Measurements from ENCODE around the gene PRPF8.

The PRPF8 gene

GRCh38 chr17:1624650-1625049, 60.0 kb downstream of the PRPF8 start:
- DNase-seq = no peak

DNA sequence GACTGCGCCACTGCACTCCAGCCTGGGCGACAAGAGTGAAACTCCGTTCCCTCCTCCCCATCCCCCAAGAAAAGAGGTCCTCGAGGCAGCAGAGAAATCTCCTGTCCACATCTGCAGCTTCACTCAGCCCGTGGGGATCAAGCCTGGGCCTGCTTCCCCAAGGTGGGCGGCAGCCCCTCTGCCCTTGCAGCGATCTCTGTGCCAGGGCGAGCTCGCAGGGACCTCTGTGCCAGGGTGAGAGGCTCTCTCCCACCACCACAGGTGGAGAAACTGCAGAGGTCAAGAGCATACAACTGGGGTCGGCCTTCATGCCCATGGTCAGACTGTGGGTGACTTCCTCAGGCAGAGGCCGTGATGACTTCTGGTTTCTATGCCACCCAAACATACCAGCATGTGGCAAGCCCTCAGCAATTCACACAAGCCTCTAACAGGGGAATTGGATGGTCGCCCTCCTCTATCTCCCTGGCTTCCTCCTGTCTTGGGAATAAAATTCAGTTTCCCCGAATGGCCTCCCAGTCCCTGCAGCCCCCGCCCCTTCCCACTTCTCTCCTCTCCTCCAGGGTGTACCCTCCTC, 61.5 kb downstream of the PRPF8 start:
- no peak for DNase-seq

DNA sequence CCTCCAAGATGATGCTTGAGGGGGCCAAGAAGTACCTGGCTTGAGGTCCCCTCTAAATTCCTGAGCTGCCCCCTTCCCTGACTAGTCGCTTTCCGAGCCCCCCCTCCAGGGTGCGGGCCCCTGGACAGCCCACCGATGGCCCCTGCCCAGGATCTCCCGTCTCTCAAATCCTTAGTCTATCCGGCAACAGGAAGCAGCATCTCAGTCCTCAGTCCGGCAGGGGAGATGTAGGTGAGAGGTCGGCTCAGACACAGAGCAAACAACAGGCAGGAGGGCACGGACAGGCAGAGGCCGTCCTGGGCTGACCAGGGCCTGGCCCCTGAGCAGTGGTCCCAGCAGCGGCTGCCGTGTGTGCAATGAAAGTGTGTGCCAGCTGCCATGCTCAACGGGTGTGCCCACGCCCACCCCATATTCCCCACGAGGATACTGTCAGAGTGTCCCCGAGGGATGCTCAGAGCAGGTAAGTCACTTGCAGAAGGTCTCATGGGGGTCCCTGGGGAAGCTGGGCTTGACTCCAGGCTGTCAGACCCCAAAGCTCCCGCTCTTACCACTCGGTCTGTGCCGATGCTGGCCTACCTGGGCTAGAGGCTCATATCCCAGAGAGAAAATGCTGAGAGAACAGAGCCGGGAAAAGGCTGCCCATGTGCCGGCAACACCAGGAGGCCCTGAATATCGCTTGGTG, 63.3 kb downstream of the PRPF8 start:
- DNase-seq = no peak

DNA sequence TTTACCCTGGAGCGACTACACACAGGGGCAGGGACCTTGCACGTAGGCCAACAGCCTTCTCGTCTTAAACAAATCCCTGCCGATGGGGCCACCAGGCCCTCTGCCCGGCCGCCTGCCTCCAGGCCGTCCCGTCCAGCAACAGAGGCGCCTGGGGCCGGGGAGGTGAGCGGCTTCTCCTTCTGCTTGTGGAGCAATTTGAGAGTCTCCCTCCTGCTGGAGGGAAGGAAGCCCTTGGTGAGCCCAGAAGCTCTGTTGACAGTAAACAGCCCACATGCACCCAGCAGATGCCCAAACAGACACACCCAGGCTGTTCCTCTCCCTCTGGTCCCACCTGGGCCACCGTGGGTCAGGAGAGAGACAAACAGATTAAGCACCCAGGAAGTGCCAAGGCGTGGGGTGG, 64.2 kb downstream of the PRPF8 start:
- DNase-seq = no peak

GRCh38 chr17:1617620-1618174, 67.0 kb downstream of the PRPF8 start:
- no peak for DNase-seq

DNA sequence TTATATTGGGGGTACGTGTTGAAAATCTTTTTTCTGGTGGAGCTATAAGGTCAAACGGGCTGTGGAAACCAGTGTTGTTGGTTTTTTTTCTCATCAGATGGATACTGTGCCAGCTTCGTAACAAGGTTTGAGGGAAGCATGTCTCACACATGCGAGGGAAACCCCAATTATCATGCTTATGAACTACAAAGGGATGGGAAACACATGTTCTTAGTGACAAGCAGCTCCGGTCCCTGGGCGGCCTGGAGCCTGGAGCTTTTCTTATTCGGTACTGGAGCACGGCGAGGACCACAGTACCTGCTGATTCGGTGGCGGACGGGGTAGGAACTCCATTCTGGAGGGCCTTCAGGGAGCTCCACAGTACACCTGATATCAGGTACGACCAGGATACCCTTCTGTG, 68.6 kb downstream of the PRPF8 start:
- no peak for DNase-seq

- no peak for DNase-seq
These were observed 72.3 kb downstream of the PRPF8 start for GRCh38 chr17:1612400-1612799.

GRCh38 chr17:1611715-1612114, 73.0 kb downstream of the PRPF8 start:
- no peak for DNase-seq

- DNase-seq = no peak
These were observed 76.0 kb downstream of the PRPF8 start for GRCh38 chr17:1608676-1609075.

GRCh38 chr17:1607971-1608320, 76.7 kb downstream of the PRPF8 start:
- DNase-seq = no peak

- no peak for DNase-seq
These were observed 78.2 kb downstream of the PRPF8 start for GRCh38 chr17:1606352-1606985.

DNA sequence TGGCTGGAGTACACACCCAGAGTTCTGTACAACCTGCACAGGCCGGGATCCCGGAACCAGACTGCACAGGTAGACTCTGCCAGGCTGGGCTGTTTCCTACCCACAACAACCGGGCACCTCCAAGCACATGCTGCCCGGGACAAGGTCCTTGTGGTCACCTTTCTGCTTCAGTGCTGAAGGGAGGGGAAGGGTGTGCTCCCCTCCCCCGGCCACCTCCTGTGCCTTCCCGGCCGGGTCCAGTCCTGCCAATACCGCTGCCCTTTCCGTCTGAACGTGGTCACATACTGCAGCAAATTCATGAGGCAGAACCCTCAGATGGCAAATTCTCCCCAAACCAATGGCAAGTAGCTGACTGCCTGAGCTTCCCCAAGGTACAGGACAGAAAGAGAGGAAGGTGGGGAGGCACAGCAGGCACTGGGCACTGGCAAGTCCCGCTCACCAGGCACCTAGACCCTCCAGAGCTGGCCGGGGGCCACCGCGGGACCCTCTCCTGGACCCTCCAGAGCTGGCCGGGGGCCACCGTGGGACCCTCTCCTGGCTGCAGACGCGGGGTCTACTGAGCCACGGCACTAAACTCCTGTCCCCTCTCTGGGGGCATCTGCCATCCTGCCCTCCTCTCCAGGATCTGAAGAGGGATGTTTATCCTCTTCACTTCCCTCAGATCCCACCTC, 78.9 kb downstream of the PRPF8 start:
- no peak for DNase-seq

GRCh38 chr17:1604831-1605528, 79.7 kb downstream of the PRPF8 start:
- DNase-seq = no peak

GRCh38 chr17:1601571-1601970, 83.1 kb downstream of the PRPF8 start:
- no peak for DNase-seq

Data from activated naive CD4-positive, alpha-beta T cell (primary cell).